Cortex of kidney (tissue), 1 donor: ENCODE data around the gene KLF9.
A peak's percentile ranks its signal among the peaks of the same experiment; 100 is the strongest.

Source experiments
- DNase-seq: peaks from one replicate; lab custom pipeline; 2025; lab: John Stamatoyannopoulos, UW

The KLF9 gene

DNA sequence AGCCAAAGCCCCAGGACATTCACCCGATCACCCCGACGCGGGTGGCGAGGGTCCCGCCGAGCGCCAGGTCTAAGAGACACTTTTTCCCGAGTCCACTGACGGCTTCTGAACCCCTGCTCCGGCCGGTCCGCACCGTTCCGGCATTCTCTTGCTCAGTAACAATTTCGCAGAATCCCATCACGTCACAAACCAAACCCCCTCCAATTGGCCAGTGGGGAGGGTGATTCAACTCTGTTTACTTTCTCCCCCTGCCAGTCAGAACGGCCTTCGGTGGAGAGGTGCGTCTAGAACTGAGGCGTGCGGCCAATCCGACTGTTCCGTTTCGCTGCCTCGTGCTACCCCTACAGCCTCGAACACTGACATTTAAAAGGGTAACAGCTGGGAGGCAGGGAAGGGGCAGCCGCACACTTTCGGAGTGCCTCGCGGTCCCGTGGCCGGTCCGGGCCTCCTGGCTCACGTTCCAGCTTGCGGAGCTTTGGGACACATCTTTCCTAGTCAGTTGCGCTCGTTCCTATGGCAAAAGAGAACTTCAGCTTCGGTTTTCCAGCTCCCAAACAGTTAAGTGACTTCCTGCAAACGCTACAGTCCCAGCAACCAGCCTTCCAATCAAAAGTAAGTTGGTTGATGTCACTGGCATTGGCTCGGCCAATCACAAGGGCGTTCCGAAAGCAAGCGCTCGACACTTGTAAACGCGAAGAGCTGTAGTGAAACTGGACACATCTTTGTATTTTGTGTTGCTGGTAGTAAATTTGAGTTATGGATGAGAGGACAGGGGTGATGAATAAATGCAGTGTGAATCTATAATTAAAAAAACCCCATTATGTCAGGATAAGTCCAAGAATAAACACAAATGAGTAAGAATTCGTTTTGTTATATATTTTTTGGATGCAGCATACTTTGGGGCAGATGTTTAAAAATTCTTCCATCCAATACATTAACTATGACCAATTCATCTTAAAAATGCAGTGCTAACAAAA, at the start of gene KLF9:
KLF9 (minus strand) TSS at position 859 of the 977 bp plus-strand sequence. CDS start 1,294 bp downstream, outside the sequence.
- peak; percentile 45 for DNase-seq

DNA sequence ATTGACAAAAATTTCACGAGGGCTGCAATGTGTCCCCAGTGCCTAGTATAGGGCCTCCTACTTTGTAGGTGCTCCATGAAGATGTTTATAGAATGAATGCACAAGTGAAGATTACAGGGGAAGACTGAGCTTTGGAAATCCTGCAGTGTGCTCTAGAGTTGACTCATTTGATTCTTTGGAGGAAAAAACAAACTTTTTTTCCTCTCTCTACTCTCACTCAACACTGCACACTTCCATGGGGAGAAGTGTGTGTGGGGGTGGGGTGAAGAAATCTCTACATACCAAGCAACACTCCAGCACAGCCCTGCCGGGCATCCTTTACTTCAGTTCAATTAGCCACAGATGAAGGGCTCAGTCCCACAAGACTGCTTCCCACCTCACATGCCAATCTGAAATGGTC, 49.4 kb upstream of the KLF9 start:
- DNase-seq: no peak

DNA sequence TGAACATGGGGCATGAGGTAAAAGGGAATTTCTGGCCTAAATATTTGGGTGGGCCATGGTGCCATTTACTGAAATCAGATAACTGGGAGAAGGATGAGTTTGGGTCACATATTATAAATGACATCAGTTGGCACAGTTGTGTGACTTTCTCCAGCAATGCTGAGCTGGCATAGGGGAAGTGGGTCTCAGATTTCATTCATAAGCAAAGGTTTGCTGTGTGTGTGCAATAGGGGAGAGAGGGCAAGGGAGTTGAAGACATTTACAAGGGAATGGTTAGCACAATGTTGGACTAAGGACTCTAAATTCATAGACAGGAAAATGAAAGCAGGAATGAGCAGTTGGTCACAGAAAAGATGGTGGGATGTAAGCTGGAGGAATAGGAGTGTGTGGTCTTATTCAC, 47.8 kb upstream of the KLF9 start:
- DNase-seq: no peak

DNA sequence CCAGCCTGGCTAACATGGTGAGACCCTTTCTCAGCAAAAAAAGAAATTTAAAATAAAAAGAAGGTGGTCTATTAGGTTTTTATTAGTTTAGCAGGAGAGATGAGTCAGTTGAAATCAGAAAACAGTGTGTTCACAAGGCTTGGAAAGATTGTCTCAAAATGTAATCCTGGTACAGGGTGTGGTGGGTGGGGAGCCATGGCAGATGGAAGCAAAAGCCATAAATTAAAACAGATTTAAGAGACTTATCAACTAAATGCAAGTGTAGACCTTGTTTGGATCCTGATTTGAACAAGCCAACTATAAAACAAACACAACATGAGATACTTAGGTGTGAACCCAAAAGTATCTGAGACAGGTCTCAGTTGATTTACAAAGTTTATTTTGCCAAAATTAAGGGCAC, 42.8 kb upstream of the KLF9 start:
- no peak for DNase-seq

DNA sequence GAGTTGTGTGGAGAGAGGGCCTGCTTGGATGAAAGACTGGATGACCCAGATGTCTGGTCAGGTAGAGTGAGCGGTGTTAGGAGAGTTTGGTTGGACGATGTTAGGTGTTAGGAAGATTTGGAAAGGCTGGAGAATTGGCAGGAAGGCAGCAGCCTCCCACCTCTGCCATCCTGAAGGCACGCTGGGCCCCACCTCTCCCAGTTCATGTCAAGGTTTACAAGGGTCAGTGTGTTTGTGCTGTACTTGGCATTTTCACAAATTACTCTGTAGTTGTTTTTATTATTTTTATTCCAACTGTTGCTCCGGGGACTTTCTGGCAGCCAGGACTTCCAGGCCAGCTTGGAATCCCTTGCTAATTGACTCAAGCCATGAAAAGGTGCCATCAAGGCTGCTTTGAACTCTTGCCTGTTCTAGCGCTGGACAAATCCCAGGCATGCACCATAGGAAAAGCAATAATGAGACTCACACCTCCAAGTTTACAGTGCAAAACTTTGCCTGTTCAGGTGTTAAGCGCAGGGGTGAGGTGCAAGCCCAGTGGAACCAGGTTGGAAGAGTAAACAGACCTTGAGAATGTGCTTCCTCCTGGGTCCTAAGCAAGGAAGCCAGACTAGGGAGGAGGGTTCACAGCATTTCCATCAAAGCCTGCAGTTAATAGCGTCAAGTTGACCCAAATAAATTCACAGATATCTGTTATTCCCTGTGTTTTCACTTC, 41.7 kb upstream of the KLF9 start:
- no peak for DNase-seq

DNA sequence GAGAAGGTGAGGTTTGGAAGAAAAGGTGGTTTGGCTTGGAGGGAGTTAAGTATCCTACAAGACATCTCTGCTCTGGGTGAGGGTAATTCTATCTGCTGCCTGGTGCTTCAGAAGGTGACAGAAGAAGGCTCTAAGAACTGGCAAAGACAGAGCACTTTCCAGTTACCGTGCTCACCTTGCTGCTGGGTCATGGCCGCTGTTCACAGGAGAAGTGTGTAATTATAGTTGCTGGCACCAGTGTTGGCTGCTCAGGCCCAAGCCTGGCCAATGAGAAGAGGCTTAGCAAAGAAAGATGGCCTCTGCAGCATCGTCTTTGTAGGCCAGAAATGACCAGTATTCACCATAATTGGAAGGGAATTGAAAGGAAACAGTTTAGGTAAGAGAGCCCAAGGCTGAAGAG, 37.9 kb upstream of the KLF9 start:
- DNase-seq: no peak

DNA sequence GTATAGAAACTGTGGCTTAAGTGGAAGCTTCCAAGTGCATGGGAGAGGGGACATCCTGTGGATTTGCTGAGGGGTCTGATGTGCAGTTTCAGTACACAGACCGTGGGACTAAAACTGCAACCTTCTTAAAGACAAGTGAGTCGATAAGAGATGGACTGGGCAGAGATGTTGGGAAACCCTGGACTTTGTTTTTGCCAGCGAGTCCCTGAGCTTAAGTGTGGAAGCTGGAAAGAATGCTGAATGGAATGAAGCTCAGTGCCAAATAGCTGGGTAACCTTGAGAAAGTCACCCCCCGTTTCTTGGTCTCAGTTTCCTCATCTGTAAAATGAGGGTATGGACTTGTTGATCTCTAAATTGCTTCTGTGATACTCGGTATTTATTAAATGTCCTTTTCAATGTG, 37.3 kb upstream of the KLF9 start:
- DNase-seq: no peak

DNA sequence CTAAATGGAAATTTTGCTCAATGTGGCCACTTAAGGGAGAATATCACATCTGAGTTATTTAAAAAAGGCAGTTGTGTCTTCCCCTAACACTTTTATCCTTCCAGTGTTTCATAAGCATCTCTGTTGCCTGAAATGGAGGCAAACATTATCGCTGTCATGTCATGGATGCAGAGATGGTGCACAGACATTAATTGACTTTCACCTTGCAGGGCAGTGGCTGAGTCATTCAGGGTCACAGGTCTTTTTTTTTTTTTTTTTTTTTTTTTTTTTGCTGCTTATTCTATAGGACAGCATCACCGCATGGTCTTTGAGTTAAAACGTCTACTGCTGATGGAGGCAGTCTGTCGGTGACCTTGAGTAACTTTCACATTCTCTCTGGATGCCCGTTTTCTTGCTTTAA, 36.3 kb upstream of the KLF9 start:
- DNase-seq: no peak

DNA sequence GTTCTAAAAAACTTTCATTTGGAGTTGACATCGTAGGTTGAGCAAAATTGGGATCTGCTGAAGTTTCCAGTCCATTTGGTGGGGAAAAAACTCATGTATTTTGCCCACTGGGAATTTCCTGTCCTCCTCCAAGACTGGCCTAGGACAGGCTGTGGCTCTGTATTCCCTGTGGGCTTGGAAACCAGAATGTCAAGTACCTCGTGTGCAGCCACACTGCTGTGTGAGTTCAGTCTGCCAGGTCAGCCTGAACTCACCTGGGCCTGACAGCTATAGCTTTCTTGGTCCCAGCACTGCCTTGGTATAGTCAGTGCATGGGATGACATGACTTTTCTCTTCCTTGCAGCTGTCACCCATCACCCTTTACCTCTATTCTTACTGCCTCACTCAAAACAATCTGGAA, 35.0 kb upstream of the KLF9 start:
- no peak for DNase-seq

DNA sequence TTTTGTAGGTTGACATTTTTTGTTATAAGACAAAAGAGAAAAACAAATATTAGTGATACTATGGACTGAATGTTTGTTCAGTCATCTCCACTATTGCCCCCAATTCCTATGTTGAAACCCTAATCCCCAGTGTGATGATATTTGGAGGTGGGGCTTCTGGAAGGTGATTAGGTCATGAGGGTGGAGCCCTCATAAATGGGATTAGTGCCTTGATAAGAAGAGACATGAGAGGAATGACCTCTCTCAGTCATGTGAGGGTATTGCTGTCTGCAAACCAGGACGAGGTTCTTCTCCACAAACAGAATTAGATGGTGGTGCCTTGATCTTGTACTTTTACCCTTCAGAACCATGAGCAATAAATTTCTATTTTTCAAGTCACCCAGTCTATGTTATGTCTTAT, 34.5 kb upstream of the KLF9 start:
- no peak for DNase-seq

DNA sequence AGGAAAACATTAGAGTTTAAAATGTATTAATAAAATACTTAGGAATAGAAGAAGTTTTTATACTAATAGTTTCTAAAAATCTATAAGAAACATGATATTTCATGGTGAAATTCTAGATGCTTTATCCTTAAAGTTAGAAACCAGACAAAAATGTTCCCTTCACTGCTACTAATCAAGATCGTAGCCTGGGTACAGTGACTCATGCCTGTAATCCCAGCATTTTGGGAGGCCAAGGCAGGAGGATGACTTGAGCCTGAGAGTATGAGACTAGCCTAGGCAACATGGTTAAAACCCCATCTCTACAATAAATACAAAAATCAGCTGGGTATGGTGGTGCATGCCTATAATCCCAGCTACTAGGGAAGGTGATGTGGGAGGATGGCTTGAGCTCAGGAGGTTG, 30.4 kb upstream of the KLF9 start:
- DNase-seq: no peak

DNA sequence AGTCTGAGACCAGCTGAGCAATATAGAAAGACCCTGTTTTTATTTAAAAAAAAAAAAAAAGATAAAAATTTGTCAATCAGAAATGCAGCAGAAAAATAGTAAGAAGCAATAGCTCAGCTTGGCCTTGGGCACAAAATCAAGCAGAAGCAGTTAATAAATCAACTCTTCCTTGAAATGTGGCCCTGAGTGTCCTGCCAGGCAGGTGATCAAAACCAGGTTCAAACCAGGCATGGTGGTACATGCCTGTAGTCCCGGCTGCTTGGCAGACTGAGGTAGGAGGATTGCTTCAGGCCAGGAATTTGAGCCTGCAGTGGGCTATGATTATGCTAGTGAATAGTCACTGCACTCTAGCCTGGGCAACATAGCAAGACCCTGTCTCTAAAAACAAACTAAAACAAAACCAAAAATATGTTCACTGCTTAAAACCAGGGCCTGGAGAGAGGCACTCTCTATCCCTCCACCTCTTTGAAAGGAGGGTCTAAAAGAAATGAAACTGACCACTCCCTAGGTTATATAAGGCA, 27.9 kb upstream of the KLF9 start:
- DNase-seq: no peak

DNA sequence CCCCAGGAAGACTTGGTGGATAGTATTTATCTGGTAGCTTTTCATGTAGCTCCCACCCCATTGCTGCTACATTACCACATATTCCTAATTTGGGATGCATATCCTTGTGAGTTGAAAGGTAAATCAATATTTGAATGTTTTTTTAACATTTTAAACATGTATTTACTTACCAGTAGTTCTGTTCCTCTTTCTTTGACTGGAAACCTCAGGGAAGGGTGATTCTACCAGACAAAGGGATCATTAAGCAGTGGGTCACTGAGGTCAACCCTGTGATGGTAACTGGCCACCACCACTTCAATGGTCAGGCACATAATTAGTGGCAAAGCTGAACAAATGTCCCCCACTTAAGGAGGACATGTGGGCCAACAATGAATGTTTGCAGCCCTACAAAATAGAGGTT, 27.2 kb upstream of the KLF9 start:
- DNase-seq: no peak

DNA sequence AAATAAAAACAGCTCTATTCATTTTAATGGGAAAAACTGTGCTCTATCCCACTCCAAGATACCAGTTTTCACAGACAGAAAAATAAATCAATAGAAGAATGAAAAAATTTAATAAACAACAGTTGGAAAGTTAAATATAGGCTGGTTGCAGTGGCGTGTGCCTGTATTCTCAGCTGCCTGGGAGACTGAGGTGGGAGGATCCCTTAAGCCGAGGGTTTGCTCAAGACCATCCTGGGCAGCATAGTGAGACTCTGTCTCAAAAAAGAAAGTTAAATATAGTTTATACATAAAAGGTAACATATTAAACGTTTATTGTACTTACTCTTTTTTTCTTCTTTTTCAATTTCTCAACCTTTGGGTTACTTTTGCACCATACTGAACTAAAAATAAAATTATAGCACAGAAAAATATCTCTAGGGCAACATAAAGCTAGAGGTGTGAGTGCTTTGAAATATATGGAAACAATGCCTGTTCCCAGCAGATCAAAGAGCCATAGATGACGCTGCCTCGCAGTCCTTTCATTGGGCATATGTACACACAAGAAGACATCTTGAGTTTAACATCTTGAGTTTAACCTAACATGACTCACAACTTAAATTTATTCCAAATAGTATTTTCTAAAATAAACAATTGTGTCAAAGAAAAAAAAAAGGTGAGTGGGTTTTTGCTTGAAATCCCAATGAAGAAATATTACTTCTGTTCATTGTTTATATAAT, 25.7 kb upstream of the KLF9 start:
- no peak for DNase-seq

DNA sequence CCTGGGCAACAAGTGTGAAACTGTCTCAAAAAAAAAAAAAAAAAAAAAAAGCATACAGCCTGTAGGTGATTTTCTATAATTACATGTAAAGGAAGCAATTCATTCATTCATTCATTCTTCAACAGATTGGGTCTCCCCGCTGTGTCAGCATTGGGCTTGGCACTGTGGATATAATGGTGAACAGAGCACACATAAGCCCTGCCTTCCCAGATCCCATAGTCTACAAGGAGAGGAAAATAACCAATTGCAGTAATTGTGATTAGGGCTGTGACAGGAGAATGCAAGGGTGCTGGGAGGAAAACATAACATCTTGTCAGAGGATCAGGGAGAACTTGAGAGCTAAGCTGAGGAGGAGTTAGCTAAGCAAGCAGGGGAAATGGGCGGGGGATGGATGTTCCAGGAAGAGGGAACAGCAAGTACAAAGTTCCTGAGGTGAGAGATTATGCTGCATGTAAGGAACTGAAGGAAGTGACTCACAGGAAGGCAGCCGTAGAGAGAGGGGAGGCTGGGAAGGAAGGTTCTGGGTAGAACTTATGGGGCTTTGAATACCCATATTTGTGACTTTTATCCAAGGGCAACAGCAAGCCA, 24.0 kb upstream of the KLF9 start:
- no peak for DNase-seq

DNA sequence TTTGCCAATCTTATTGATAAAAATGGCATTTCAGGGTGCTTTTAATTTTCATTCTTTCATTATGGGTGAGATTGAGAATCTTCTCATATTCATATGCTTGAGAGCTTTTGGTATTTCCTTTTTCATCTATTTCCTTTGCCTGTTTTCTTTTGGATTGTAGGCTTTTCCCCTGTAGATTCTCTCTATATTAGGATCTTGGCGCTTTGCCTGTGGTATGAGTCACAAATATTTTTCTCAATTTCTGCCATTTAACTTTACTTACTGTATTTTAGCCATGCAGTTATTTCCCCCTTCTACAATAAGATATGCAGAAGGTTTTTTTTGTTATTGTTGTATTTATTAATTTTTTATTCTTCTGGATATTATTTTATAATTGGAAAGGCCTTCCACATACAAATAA, 21.5 kb upstream of the KLF9 start:
- DNase-seq: no peak

DNA sequence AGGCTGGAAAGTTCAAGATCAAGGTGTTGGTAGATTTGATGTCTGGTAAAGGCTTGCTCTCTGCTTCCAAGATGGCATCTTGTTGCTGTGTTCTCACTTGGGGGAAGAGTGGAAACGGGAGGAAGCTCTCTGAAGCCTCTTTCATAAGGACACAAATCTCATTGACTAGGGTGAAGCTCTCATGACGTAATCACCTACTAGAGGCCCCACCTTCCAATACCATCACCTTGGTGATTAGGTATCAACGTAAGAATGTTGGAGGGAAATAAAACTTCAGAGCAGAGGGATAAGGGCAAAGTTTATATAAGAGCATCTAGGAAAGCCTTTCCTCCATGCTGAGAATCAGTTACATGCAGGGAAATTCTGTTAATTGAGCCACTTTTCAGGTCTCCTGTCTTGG, 15.4 kb upstream of the KLF9 start:
- no peak for DNase-seq

DNA sequence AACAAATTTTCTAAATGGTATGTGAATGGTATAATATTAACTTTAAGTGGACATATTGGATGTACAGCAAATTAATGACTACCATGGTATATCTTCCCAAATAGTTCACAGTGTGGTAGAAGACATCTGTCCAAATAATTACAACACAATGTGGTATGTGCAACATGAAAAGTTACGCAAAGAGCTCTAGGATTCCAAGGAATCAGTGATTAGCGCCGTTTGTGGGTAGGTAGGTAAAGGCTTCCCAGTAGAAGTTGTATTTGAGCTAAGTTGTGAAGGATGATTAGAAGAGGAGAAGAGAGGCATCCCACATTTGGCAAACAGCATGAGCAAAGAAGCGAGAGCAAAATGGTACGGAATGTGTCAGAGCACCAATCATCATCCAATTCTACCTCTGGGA, 14.3 kb upstream of the KLF9 start:
- no peak for DNase-seq

DNA sequence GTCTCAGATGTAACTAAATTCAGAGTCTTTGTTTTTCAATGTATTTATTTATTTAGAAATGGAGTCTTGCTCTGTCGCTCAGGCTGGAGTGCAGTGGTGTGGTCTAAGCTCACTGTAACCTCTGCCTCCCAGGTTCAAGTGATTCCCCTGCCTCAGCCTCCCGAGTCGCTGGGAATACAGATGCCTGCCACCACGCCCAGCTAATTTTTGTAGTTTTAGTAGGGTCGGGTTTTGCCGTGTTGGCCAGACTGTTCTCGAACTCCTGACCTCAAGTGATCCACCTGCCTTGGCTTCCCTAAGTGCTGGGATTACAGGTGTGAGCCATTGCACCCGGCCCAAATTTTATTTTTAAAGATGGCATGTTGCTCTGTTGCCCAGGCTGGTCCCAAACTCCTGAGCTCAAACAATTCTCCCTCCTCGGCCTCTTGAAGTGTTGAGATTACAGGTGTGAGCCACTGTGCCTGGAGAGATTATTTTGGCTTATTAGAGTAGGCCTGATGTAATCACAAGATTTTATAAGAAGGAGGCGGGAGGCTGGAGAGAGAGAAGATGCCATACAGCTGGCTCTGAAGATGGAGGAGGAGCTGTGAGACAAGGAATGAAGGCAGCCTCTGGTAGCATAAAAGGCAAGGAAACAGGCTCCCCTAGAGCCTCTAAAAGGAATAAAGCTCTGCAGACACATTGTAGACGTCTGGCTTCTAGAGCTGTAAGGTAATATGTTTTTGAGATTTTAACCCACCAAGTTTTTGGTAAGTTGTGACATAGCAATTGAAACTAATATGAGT, 12.9 kb upstream of the KLF9 start:
- no peak for DNase-seq

DNA sequence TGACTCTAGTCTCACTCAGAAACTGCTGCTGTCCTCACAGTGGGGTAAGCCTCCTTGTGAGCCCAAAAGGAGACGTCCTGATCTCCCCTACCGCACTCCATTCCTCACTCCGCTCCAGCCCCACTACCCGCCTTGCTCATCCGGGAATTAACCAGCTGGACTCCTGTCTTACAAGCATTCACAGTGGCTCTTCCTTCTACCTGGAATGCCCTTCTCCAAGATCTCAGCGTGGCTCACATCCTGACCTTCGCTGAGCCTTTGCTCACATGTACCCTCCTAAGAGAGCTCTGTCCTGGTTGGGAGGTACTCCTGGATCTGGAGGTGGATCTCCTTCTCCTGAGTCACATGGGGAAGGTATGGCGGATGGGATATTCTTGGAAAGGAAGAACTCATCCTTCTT, 10.7 kb upstream of the KLF9 start:
- DNase-seq: no peak

DNA sequence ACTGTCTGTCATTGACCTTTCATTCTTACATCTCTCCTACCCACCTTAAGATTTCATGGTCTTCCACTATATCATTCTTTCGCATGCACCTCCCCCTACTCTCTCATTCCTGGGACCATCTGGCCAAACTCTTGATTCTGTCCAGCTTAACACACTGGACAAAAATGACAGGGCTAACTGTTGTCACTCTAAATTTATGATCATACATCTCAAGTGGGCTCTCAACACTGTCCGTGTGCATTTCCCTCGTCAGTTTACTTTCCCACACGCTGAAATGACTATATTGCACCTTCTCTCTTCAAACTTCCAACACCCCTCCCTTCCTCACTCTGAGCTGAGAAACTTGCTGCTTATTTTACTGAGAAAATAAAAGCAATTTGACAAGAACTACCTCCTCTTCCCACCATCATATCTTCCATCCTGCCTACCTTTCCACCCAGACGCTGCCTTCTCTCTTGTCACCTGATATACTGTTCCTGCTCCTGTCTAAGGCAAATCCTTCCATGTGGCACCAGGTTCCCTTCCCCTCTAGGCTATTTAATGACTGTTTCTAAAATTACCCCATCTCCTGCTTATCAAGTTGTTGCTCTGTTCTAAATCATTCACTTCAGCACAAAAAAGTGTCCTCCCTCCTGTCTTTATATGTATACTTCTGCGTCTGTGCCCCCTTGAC, 8.1 kb upstream of the KLF9 start:
- no peak for DNase-seq
